Tongue (tissue), 2 donors: Measurements from ENCODE around the gene IGSF6. TPM values are rescaled to one million over a fixed set of nuclear protein-coding genes. Genes with fewer than 3 reads are reported as not detected.
"Not testable (repeated sequence)": the region's sequence is repeated elsewhere in the genome, so short reads cannot be mapped to it uniquely, and the experiment has no call there.

Source experiments
- DNase-seq: peaks from one replicate; pipeline ENCODE4 v3.0.0-alpha.2; 2015
- total RNA-seq: library from RNA; depleted of rRNA; stranded (reverse); fragments of >200 nt; gene quantifications from one replicate; pipeline ENCODE4 v1.2.3, GENCODE V29; 2014

IGSF6 gene
- total RNA-seq, 1 donor from 2014 or later = 1.3 TPM

DNA sequence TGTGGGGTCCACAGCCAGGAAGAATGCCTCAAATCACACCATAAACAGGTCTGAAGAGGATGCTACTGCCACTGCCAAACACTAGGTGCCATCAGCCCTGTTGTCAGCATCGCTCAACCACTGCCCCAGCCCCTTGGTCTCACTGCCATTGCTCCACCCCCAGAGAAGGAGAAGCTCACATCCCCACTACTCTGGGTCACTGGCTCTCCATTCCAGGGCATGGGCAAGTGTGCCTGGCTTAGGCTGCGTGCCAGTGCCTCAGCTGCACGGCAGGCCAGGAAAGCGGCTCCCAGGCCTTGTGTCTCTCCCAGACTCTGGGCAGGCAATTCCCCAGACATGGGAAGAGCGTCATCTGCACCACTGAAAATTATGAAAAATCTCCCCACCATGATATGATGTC is 1.2 kb upstream of the IGSF6 start:
- DNase-seq = no peak

- no peak for DNase-seq
Measured at GRCh38 chr16:21651515-21651914, 893 bp downstream of the IGSF6 start.

DNA sequence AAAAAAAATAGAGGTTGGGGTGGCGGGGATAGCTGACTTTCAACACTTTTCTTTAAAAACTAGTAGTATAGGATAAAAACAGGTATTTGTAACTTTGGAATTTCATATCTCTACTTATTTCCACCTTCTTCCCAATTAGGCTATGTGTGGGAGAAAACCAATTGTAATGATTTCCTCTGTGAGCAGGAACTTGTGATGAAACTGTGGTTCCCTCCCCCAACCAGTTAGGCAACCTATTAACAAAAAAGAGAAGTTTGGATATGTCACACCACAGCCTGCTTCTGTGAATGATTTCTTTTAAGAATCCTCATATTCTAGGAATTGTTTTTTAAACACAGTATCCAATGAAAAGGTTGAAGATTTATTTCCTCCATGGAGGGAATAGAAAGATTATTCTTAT is 1.9 kb downstream of the IGSF6 start:
- no peak for DNase-seq

DNA sequence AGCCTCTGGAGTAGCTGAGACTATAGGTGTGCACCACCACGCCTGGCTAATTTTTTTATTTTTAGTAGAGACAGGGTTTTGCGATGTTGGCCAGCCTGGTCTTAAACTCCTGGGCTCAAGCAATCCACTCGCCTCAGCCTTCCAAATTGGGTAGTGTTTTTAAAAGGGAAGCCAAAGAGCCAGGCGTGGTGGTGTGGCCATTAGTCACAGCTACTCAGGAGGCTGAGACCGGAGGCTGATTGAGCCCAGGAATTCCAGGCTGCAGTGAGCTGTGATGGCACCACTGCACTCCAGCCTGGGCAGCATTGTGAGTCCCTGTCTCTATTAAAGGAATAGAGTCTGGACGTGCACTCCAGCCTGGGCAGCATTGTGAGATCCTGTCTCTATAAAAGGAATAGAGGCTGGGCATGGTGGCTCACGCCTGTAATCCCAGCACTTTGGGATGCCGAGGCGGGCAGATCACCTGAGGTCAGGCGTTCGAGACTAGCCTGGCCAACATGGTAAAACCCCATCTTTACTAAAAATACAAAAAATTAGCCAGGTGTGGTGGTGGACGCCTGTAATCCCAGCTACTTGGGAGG is 2.5 kb downstream of the IGSF6 start:
- not testable (repeated sequence) for DNase-seq

- DNase-seq = no peak
Measured at GRCh38 chr16:21647562-21648164, 4.7 kb downstream of the IGSF6 start.

DNA sequence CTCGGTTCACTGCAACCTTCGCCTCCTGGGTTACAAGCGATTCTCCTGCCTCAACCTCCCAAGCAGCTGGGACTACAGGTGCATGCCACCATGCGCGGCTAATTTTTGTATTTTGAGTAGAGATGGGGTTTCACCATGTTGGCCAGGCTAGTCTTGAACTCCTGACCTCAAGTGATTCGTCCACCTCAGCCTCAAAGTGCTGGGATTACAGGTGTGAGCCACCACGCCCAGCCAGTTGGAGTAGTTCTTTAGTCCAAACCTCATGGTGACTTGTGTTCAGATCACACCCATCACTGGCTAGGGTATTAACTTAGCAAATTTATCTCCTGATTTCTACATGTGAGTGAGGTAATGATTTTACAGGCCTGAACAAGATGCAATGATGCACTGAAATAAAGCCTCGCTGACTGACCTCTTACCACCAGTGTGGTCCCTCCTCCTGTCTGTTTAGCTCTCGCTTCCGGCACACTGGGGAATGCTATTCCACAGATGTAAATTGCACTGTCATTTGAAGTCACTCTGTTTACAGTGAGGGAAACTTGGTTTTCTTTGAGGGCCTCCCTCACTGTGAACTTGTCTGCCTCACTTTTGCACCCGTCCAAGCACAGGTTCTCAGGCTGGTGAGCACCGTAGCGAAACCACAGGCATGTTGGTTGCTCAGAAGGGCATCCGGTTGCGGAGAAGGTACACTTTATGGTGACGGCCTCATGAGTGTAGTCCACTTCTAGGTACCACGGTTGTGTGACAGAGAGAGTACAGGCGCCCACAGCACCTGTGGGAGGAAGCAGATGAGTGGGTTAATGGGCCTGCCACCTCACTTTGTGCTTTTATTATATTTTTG is 5.5 kb downstream of the IGSF6 start:
- DNase-seq = no peak

- no peak for DNase-seq
Measured at GRCh38 chr16:21646091-21646490, 6.3 kb downstream of the IGSF6 start.

- DNase-seq = no peak
Measured at GRCh38 chr16:21645261-21645721, 7.1 kb downstream of the IGSF6 start.

- no peak for DNase-seq
Measured at GRCh38 chr16:21644674-21645073, 7.7 kb downstream of the IGSF6 start.

DNA sequence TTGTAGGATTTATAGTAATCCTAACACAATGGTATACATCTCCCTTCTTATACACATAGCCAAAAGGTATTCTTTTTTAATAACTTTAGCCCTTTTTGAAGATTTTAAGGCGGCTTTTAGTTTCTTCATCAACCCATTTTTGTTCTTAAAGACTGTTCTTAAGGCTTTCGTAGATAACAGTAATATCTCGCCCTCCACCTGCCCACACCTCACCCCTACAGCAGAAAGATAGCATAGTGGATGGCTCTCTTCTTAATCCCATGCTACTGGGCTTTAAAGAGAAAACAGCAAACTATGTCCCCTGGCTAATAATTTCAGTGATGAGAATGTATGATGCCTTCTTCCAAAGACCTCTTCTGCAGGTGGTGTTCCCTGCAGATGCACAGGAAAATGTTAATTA is 8.6 kb downstream of the IGSF6 start:
- no peak for DNase-seq

DNA sequence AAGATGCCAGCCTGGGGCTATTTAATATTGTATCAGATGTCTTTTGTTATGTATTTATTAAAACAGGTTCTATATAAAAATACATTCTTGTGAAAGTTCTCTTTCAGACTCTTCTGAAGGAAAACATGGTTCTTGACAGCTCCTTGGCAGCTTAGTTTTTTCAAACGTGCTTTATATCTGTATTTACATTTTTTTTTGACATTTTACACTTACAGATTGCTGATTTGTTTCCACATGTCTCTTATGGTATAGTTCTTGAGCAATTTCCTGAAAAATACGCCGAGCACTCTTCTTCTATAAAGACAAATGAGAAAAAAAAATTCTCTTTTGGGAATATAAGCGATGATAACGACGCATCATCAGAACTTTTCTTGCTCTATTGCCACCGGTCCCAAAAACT is 9.5 kb downstream of the IGSF6 start:
- no peak for DNase-seq

DNA sequence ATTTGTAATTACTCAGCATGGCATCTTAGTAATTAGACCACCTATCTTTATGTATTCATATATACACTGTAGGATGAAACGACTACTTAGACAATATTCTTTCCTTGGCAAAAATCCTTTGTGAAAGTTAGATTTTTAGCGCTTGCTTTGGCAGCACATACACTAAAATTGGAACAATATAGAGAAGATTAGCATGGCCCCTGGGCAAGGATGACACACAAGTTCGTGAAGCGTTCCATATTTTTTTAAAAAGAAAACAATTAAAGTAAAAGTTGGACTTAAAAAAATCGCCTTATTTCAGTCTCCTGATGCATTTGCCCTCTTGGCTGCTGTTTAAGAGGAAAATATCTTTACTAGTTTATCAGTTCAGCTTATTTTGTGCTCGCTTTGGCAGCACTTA is 10.5 kb downstream of the IGSF6 start:
- no peak for DNase-seq

GRCh38 chr16:21639493-21639892 is 12.9 kb downstream of the IGSF6 start:
- DNase-seq = no peak

GRCh38 chr16:21638573-21638975 is 13.8 kb downstream of the IGSF6 start:
- DNase-seq = no peak

DNA sequence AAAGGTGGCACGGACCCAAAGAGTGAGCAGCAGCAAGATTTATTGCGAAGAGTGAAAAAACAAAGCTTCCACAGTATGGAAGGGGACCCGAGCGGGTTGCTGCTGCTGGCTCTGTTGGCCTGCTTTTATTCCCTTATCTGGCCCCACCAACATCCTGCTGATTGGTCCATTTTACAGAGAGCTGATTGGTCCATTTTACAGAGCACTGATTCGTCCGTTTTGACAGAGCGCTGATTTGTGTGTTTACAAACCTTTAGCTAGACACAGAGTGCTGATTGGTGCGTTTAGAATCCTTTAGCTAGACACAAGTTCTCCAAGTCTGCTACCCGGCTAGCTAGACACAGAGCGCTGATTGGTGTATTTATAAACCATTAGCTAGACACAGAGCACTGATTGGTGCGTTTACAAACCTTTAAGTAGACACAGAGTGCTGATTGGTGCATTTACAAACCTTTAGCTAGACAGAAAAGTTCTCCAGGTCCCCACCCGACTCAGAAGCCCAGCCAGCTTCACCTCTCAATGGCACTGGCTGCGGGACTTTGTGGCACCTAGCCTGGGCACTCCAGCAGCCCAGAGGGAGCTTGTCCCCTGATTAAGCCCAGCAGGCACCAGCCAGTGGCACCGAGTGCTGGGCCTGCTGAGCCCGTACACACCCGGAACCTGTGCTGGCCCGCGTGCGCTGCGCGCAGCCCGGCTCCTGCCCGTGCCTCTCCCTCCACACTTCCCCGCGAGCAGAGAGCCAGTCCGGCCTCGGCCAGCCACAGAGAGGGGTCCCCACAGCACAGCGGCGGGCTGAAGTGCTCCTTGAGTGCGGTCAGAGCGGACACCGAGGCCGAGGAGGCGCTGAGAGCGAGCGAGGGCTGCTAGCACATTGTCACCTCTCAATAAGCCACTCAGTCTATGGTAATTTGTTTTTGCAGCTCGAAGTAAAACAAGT is 15.1 kb downstream of the IGSF6 start:
- no peak for DNase-seq

GRCh38 chr16:21635694-21636093 is 16.7 kb downstream of the IGSF6 start:
- not testable (repeated sequence) for DNase-seq

DNA sequence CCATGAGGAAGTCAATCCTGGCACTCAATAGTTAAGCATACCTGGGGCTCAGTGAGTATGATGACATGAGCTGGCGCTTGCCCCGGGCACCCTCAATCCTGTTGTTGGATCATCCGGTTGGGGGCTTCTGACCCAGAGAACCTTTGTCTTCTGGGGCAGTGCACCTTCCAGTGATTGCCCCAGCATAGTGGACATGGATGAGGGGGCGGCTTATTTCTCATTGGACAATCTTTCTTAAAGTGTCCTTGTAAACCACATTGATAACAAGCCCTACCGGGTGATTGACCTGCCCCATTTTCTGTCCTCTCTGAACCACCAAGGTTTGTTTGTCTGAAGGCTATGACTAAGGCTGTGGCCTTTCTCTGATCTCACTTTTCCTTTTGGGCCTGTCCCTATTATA is 18.2 kb downstream of the IGSF6 start:
- no peak for DNase-seq

GRCh38 chr16:21631951-21632575 is 20.3 kb downstream of the IGSF6 start:
- not testable (repeated sequence) for DNase-seq

- DNase-seq = not testable (repeated sequence)
Measured at GRCh38 chr16:21631376-21631775, 21.0 kb downstream of the IGSF6 start.

GRCh38 chr16:21630866-21631265 is 21.5 kb downstream of the IGSF6 start:
- not testable (repeated sequence) for DNase-seq

DNA sequence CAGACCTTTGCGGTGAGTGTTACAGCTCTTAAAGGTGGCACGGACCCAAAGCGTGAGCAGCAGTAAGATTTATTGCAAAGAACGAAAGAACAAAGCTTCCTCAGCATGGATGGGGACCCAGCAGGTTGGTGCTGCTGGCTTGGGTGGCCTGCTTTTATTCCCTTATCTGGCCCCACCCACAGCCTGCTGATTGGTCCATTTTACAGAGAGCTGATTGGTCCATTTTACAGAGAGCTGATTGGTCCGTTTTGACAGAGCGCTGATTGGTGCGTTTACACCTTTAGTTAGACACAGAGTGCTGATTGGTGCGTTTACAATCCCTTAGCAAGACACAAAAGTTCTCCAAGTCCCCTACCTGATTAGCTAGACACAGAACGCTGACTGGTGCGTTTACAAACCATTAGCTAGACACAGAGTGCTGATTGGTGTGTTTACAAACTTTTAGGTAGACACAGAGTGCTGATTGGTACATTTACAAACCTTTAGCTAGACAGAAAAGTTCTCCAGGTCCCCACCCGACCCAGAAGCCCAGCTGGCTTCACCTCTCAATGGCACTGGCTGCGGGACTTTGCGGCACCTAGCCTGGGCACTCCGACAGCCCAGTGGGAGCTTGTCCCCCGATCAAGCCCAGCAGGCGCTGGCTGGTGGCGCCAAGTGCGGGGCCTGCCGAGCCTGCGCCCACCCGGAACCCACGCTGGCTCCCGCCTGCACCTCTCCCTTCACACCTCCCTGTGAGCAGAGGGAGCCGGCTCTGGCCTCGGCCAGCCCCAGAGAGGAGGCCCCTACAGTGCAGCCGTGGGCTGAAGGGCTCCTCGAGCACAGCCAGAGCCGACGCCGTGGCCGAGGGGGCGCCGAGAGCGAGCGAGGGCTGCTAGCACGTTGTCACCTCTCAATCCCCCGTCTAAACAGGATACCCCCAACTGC is 22.5 kb downstream of the IGSF6 start:
- not testable (repeated sequence) for DNase-seq
